ENCODE data around the gene MAPK8.

Gene MAPK8

GRCh38 chr10:48473704-48474103 is 167.2 kb downstream of the MAPK8 start:
- TF ChIP-seq TARDBP (IDR thresholded peaks at IDR 0.05) (no peak), FOXM1 (IDR thresholded peaks at IDR 0.05; ENCODE audit: borderline replicate concordance) (no peak), FOXA1 (IDR thresholded peaks at IDR 0.05) (no peak), L3MBTL2 (conservative IDR thresholded peaks at IDR 0.05) (no peak), SP1 (IDR thresholded peaks at IDR 0.05) (no peak), ZNF384 (IDR thresholded peaks at IDR 0.05) (no peak), PKNOX1 (IDR thresholded peaks at IDR 0.05) (no peak), ELF4 (IDR thresholded peaks at IDR 0.05) (no peak), SUZ12 (IDR thresholded peaks at IDR 0.05) (no peak), CTBP1 (IDR thresholded peaks at IDR 0.05; ENCODE audit: borderline replicate concordance) (no peak), NFRKB (IDR thresholded peaks at IDR 0.05) (no peak), LEF1 (IDR thresholded peaks at IDR 0.05; ENCODE audit: borderline replicate concordance) (no peak), ARNT (IDR thresholded peaks at IDR 0.05) (no peak), HDGF (IDR thresholded peaks at IDR 0.05; ENCODE audit: borderline replicate concordance) (no peak), FOXK2 (IDR thresholded peaks at IDR 0.05) (no peak)
- DNase-seq (ENCODE audit: extremely low spot score) = no peak
- CTCF ChIA-PET = no interaction called here
- POLR2A ChIA-PET = no interaction called here

- no peak for TF ChIP-seq PKNOX1 (IDR thresholded peaks at IDR 0.05)
- no peak for TF ChIP-seq FOXK2 (IDR thresholded peaks at IDR 0.05)
- no peak for TF ChIP-seq L3MBTL2 (conservative IDR thresholded peaks at IDR 0.05)
- no peak for TF ChIP-seq CTBP1 (IDR thresholded peaks at IDR 0.05; ENCODE audit: borderline replicate concordance)
- no peak for TF ChIP-seq SP1 (IDR thresholded peaks at IDR 0.05)
- TF ChIP-seq HDGF (IDR thresholded peaks at IDR 0.05; ENCODE audit: borderline replicate concordance) = no peak
- no peak for TF ChIP-seq TARDBP (IDR thresholded peaks at IDR 0.05)
- no peak for TF ChIP-seq ZNF384 (IDR thresholded peaks at IDR 0.05)
- TF ChIP-seq ELF4 (IDR thresholded peaks at IDR 0.05) = no peak
- no peak for TF ChIP-seq LEF1 (IDR thresholded peaks at IDR 0.05; ENCODE audit: borderline replicate concordance)
- no peak for TF ChIP-seq FOXA1 (IDR thresholded peaks at IDR 0.05)
- TF ChIP-seq ARNT (IDR thresholded peaks at IDR 0.05) = no peak
- no peak for TF ChIP-seq NFRKB (IDR thresholded peaks at IDR 0.05)
- DNase-seq (ENCODE audit: extremely low spot score) = no peak
- ChIA-PET CTCF (no interaction called here), POLR2A (no interaction called here)
These were observed 168.4 kb downstream of the MAPK8 start for GRCh38 chr10:48474765-48475365.

- ChIA-PET CTCF (no interaction called here), POLR2A (no interaction called here)
- no peak for TF ChIP-seq SUZ12 (IDR thresholded peaks at IDR 0.05)
- no peak for TF ChIP-seq CTBP1 (IDR thresholded peaks at IDR 0.05; ENCODE audit: borderline replicate concordance)
- no peak for TF ChIP-seq ZNF384 (IDR thresholded peaks at IDR 0.05)
- TF ChIP-seq TARDBP (IDR thresholded peaks at IDR 0.05) = no peak
- no peak for TF ChIP-seq SP1 (IDR thresholded peaks at IDR 0.05)
- no peak for TF ChIP-seq ARNT (IDR thresholded peaks at IDR 0.05)
- TF ChIP-seq FOXA1 (IDR thresholded peaks at IDR 0.05) = no peak
- no peak for TF ChIP-seq FOXK2 (IDR thresholded peaks at IDR 0.05)
- TF ChIP-seq NFRKB (IDR thresholded peaks at IDR 0.05) = no peak
- TF ChIP-seq PKNOX1 (IDR thresholded peaks at IDR 0.05) = no peak
- TF ChIP-seq LEF1 (IDR thresholded peaks at IDR 0.05; ENCODE audit: borderline replicate concordance) = no peak
- no peak for TF ChIP-seq ELF4 (IDR thresholded peaks at IDR 0.05)
- no peak for TF ChIP-seq BHLHE40 (IDR thresholded peaks at IDR 0.05; ENCODE audit: borderline replicate concordance)
- no peak for DNase-seq (ENCODE audit: extremely low spot score)
These were observed 169.4 kb downstream of the MAPK8 start for GRCh38 chr10:48475943-48476278.

GRCh38 chr10:48476279-48476982 is 170.0 kb downstream of the MAPK8 start:
- CTCF ChIA-PET = no interaction called here
- POLR2A ChIA-PET = no interaction called here
- no peak for DNase-seq (ENCODE audit: extremely low spot score)
- TF ChIP-seq TARDBP (IDR thresholded peaks at IDR 0.05) (no peak), PKNOX1 (IDR thresholded peaks at IDR 0.05) (no peak), BHLHE40 (IDR thresholded peaks at IDR 0.05; ENCODE audit: borderline replicate concordance) (no peak), NFRKB (IDR thresholded peaks at IDR 0.05) (no peak), FOXM1 (IDR thresholded peaks at IDR 0.05; ENCODE audit: borderline replicate concordance) (no peak), LEF1 (IDR thresholded peaks at IDR 0.05; ENCODE audit: borderline replicate concordance) (no peak), FOXA1 (IDR thresholded peaks at IDR 0.05) (no peak), L3MBTL2 (conservative IDR thresholded peaks at IDR 0.05) (no peak), CTBP1 (IDR thresholded peaks at IDR 0.05; ENCODE audit: borderline replicate concordance) (no peak), ELF4 (IDR thresholded peaks at IDR 0.05) (no peak), HDGF (IDR thresholded peaks at IDR 0.05; ENCODE audit: borderline replicate concordance) (no peak), SUZ12 (IDR thresholded peaks at IDR 0.05) (no peak)

DNA sequence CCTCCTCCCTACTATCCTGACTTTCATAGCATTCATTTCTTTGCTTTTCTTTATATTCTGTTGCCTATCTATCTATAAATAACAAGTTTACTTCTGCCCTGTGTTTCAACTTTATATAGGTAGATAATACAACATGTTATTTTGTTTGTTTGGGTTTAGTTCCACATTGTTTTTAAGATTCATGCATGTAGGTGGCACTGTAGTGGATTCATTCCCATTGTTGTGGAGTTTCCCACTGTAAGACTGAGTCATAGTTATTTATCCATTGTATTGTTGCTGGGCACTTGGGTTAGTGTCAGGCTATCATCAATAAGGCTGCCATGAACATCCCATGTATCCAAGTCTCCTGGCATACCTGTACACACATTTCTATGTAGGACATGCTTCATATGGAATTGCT is 170.7 kb downstream of the MAPK8 start:
- DNase-seq (ENCODE audit: extremely low spot score) = no peak
- CTCF ChIA-PET = no interaction called here
- TF ChIP-seq ARNT (IDR thresholded peaks at IDR 0.05) (no peak), CTBP1 (IDR thresholded peaks at IDR 0.05; ENCODE audit: borderline replicate concordance) (no peak), ELF4 (IDR thresholded peaks at IDR 0.05) (no peak), TARDBP (IDR thresholded peaks at IDR 0.05) (no peak), L3MBTL2 (conservative IDR thresholded peaks at IDR 0.05) (no peak)
- POLR2A ChIA-PET = no interaction called here
